Upper lobe of left lung (tissue), 4 donors: ENCODE data around the gene SCAND1.

Experiments used
- POLR2AphosphoS5 ChIP-seq, 2 donors: sonication (generic); formaldehyde crosslinking; IDR thresholded peaks; one replicate each; pipeline ENCODE4 v1.5.1; 2017; ENCODE audit warnings: antibody characterized with exemption in 2 of 2
- TF ChIP-seq, protein P1 (sequence below), 6 experiments: fragments of 450-650 bp in 4 of 6; fragments of 200-600 bp in 2 of 6; sonication (generic) in 2 of 6; IDR thresholded peaks; one replicate each; pipeline ENCODE4 v1.5.1; 2016 to 2019; ENCODE audit warnings: antibody characterized with exemption in 6 of 6

- TF ChIP-seq, protein P1, sequence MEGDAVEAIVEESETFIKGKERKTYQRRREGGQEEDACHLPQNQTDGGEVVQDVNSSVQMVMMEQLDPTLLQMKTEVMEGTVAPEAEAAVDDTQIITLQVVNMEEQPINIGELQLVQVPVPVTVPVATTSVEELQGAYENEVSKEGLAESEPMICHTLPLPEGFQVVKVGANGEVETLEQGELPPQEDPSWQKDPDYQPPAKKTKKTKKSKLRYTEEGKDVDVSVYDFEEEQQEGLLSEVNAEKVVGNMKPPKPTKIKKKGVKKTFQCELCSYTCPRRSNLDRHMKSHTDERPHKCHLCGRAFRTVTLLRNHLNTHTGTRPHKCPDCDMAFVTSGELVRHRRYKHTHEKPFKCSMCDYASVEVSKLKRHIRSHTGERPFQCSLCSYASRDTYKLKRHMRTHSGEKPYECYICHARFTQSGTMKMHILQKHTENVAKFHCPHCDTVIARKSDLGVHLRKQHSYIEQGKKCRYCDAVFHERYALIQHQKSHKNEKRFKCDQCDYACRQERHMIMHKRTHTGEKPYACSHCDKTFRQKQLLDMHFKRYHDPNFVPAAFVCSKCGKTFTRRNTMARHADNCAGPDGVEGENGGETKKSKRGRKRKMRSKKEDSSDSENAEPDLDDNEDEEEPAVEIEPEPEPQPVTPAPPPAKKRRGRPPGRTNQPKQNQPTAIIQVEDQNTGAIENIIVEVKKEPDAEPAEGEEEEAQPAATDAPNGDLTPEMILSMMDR (IDR thresholded peaks at IDR 0.05), result no peak
- no peak for TF ChIP-seq POLR2AphosphoS5 (IDR thresholded peaks at IDR 0.05)
Measured at GRCh38 chr20:35975576-35976373, 21.5 kb upstream of the SCAND1 start.
